Heart left ventricle (tissue), 16 donors: Measurements from ENCODE around the gene VEGFA. TPM values are rescaled to one million over a fixed set of nuclear protein-coding genes. Genes with fewer than 3 reads are reported as not detected.
A peak's percentile ranks its signal among the peaks of the same experiment; 100 is the strongest.

ENCODE experiments used
- ATAC-seq, 4 donors: fragments of 200-7000 bp; cut with Tn5 transposase; one replicate each; pipeline ENCODE4 v1.9.1; 2020 to 2022; ENCODE audit warnings: moderate library complexity in 4 of 4, mild to moderate bottlenecking in 3 of 4, moderate number of reproducible peaks in 1 of 4
- DNase-seq, 5 donors: peaks; one replicate each; pipeline ENCODE4 v3.0.0-alpha.2; 2020
- H3K27ac ChIP-seq, 12 donors: fragments of 200-600 bp; sonication (generic) in 4 of 12; one replicate each; pipeline versions ENCODE4 v1.5.0 to v1.8.0; 2016 to 2022; ENCODE audit warnings: mild to moderate bottlenecking in 2 of 12
- H3K27me3 ChIP-seq, 9 donors: fragments of 200-600 bp; sonication (generic) in 2 of 9; one replicate each; pipeline versions ENCODE4 v1.5.1 to v1.8.0; 2016 to 2022; ENCODE audit warnings: mild to moderate bottlenecking in 3 of 9
- H3K36me3 ChIP-seq, 9 donors: fragments of 200-600 bp; sonication (generic) in 2 of 9; one replicate each; pipeline versions ENCODE4 v1.5.0 to v1.8.0; 2018 to 2022; ENCODE audit warnings: mild to moderate bottlenecking in 2 of 9
- H3K4me1 ChIP-seq, 12 donors: fragments of 200-600 bp; sonication (generic) in 4 of 12; one replicate each; pipeline versions ENCODE4 v1.5.0 to v1.8.0; 2016 to 2022; ENCODE audit warnings: mild to moderate bottlenecking in 3 of 12
- H3K4me3 ChIP-seq, 12 donors: fragments of 200-600 bp; sonication (generic) in 4 of 12; one replicate each; pipeline versions ENCODE4 v1.5.0 to v1.8.0; 2017 to 2022; ENCODE audit warnings: mild to moderate bottlenecking in 9 of 12, moderate library complexity in 4 of 12
- H3K9me3 ChIP-seq, 12 donors: fragments of 200-600 bp; sonication (generic) in 4 of 12; one replicate each; pipeline versions ENCODE4 v1.5.0 to v1.8.0; 2016 to 2022; ENCODE audit warnings: mild to moderate bottlenecking in 1 of 12
- CTCF ChIP-seq, 12 donors: fragments of 200-600 bp; sonication (generic) in 4 of 12; IDR thresholded peaks; one replicate each; pipeline versions ENCODE4 v1.5.0 to v1.8.0; 2018 to 2022; ENCODE audit warnings: antibody characterized with exemption in 12 of 12, mild to moderate bottlenecking in 5 of 12
- POLR2A ChIP-seq, 2 donors: fragments of 450-650 bp; IDR thresholded peaks; one replicate each; pipeline ENCODE4 v1.6.1; 2017; ENCODE audit warnings: antibody characterized with exemption in 2 of 2, mild to moderate bottlenecking in 2 of 2, moderate library complexity in 2 of 2
- WGBS, 4 donors: extraction: QIAGEN DNeasy Blood & Tissue Kit in 2 of 4; methylation state at CpG; one replicate each; pipeline versions ENCODE4 v1.1.5 to v1.1.7; 2013 to 2018; 5-methylcytosine and 5-hydroxymethylcytosine counted together
- intact Hi-C, 10 donors: fragments of 100-400 bp; cut with DNase I; formaldehyde crosslinking; loops; one replicate each; pipeline versions ENCODE4 v1.11.1 to v1.14.2; 2022
- polyA plus RNA-seq, 2 donors: library from polyadenylated mRNA; stranded (reverse); fragments of 200-250 nt; gene quantifications; one replicate each; pipeline ENCODE4 v1.2.3, GENCODE V29; 2013
- total RNA-seq, 9 donors: library from RNA; depleted of rRNA in 2 of 9; stranded (reverse); fragments of >200 nt in 2 of 9; fragmentation: NEBNext Ultra II Directional in 3 of 9; extraction: Animal tissue kit (Norgen Biotek cat#: 25700) in 3 of 9; gene quantifications; one replicate each; pipeline versions ENCODE4 v1.1.0 to v1.2.4, GENCODE V29; 2016 to 2023
- donor health status: ischemic (EF 13 %, LVEDD 7.1; RV severe dilation, severe dysfunction).
- donor health status: healthy with polysubstance abuse.
- donor health status: DM: no; HTN: yes; CAD: no.
- donor health status: DM: no; HTN: no; CAD: no.
- donor health status: ischemic (EF 25% LVEDD 6.9; RV normal size, moderate dysfunction).
- donor health status: ischemic (EF 25% LVEDD 5.7; RV mildly dilated, moderate dysfunction).
- donor health status: healthy.
- donor health status: DM: yes; HTN: yes; CAD: no.
- donor health status: ischemic (EF 35%, LVEDD 5.7; RV mildly dilated, moderate dysfunction).
- donor health status: nonischemic (EF 11% LVEDD 7.7; RV severe dilation, severe dysfunction).
- donor health status: DM: yes; HTN: yes; CAD: no.
- donor health status: PGD.
- donor health status: ischemic (EF 29% LVEDD 5.4; RV normal size, mild dysfunction).
- donor health status: nonischemic (EF 23%, LVEDD 6.1; RV moderate dilation, normal function).

Gene VEGFA
- total and polyA plus RNA-seq, 11 donors = 83.0 to 254 (median 171) TPM

DNA sequence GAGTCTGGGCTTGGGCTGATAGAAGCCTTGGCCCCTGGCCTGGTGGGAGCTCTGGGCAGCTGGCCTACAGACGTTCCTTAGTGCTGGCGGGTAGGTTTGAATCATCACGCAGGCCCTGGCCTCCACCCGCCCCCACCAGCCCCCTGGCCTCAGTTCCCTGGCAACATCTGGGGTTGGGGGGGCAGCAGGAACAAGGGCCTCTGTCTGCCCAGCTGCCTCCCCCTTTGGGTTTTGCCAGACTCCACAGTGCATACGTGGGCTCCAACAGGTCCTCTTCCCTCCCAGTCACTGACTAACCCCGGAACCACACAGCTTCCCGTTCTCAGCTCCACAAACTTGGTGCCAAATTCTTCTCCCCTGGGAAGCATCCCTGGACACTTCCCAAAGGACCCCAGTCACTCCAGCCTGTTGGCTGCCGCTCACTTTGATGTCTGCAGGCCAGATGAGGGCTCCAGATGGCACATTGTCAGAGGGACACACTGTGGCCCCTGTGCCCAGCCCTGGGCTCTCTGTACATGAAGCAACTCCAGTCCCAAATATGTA lies 957 bp upstream of the VEGFA start:
- peak overlapping the region in 11 of 12 donors; percentile 89 to 99 (median 97) for H3K27ac ChIP-seq
- peak overlapping the region in 6 of 12 donors; percentile 64 to 98 (median 91) for H3K4me3 ChIP-seq
- peaks cover 3 to 35% (median 25%) of the 10 kb centered on the region in 12 donors for H3K4me1 ChIP-seq
- no peak for TF ChIP-seq POLR2A (IDR thresholded peaks at IDR 0.05)
- TF ChIP-seq CTCF (IDR thresholded peaks at IDR 0.05) = no peak
- intact Hi-C loops = loop anchor here in 9 of 10 donors (1.0 to 10.0 kb wide), 14 partner anchors 46 to 310 kb away; no protein-coding TSS in a partner anchor
- peak; percentile 2 to 14 (median 6) for ATAC-seq
- H3K9me3 ChIP-seq = no peaks in the 10 kb centered on the region
- no peaks in the 10 kb centered on the region for H3K36me3 ChIP-seq
- WGBS, 4 donors = 24 to 55% (median 35%) methylated on average over 5 to 8 of the region's 8 CpGs
- peak; percentile 57 to 87 (median 80) for DNase-seq
- no peaks in the 10 kb centered on the region for H3K27me3 ChIP-seq

- intact Hi-C loops = loop anchor here in 9 of 10 donors (1.0 to 10.0 kb wide), 16 partner anchors 47 to 474 kb away; partner anchors contain the start of gene HSP90AB1 (in 1 of the 9)
Measured at GRCh38 chr6:43770372-43771209, 580 bp downstream of the VEGFA start.

GRCh38 chr6:43771210-43771857 lies 1.3 kb downstream of the VEGFA start:
- peaks cover 11 to 58% (median 48%) of the 10 kb centered on the region in 12 donors for H3K4me1 ChIP-seq
- H3K27me3 ChIP-seq = no peaks in the 10 kb centered on the region
- peak in 1 of 2 donors; percentile 6 for TF ChIP-seq POLR2A (IDR thresholded peaks at IDR 0.05)
- TF ChIP-seq CTCF (IDR thresholded peaks at IDR 0.05) = no peak
- peak overlapping the region; percentile 89 to 99 (median 97) for H3K27ac ChIP-seq
- peak; percentile 66 to 87 (median 79) for DNase-seq
- peak in 2 of 4 donors; percentile 8 to 19 for ATAC-seq
- 0 to 2% (median 1%) methylated on average over 21 to 66 of the region's 66 CpGs for WGBS, 4 donors
- peaks cover 0 to 12% (median 4%) of the 10 kb centered on the region in 9 donors for H3K36me3 ChIP-seq
- no peaks in the 10 kb centered on the region for H3K9me3 ChIP-seq
- peak overlapping the region; percentile 64 to 99 (median 92) for H3K4me3 ChIP-seq
- intact Hi-C loops = loop anchor here in 9 of 10 donors (2.0 to 10.0 kb wide), 14 partner anchors 46 to 473 kb away; partner anchors contain the start of gene HSP90AB1 (in 1 of the 9)

More at GRCh38 chr6:43770372-43771209, 580 bp downstream of the VEGFA start:
- H3K27me3 ChIP-seq = no peaks in the 10 kb centered on the region
- TF ChIP-seq POLR2A (IDR thresholded peaks at IDR 0.05) (peak; percentile 36 to 56), CTCF (IDR thresholded peaks at IDR 0.05) (no peak)
- H3K27ac ChIP-seq = peak overlapping the region; percentile 89 to 99 (median 97)
- peaks cover 11 to 50% (median 41%) of the 10 kb centered on the region in 12 donors for H3K4me1 ChIP-seq
- H3K4me3 ChIP-seq = peak overlapping the region; percentile 64 to 99 (median 92)
- peaks cover 0 to 6% (median 0%) of the 10 kb centered on the region in 9 donors for H3K36me3 ChIP-seq
- ATAC-seq (peak in 3 of 4 donors; percentile 30 to 41 (median 31)), DNase-seq (peak; percentile 81 to 90 (median 87))
- 0 to 1% (median 0%) methylated on average over 37 to 84 of the region's 84 CpGs for WGBS, 4 donors
- H3K9me3 ChIP-seq = no peaks in the 10 kb centered on the region
